Stimulated activated CD4-positive, alpha-beta T cell treated with anti-CD3 and anti-CD28 coated beads, Interleukin-15, amount 100 ng/mL, for 24 hours (primary cell): ENCODE measurements around the gene PIBF1.
A peak's percentile ranks its signal among the peaks of the same experiment; 100 is the strongest.
"Not testable (repeated sequence)": the region's sequence is repeated elsewhere in the genome, so short reads cannot be mapped to it uniquely, and the experiment has no call there.

Source experiments
- DNase-seq: peaks from one replicate; pipeline ENCODE4 v3.0.0-alpha.2; 2020

The PIBF1 gene, protein sequence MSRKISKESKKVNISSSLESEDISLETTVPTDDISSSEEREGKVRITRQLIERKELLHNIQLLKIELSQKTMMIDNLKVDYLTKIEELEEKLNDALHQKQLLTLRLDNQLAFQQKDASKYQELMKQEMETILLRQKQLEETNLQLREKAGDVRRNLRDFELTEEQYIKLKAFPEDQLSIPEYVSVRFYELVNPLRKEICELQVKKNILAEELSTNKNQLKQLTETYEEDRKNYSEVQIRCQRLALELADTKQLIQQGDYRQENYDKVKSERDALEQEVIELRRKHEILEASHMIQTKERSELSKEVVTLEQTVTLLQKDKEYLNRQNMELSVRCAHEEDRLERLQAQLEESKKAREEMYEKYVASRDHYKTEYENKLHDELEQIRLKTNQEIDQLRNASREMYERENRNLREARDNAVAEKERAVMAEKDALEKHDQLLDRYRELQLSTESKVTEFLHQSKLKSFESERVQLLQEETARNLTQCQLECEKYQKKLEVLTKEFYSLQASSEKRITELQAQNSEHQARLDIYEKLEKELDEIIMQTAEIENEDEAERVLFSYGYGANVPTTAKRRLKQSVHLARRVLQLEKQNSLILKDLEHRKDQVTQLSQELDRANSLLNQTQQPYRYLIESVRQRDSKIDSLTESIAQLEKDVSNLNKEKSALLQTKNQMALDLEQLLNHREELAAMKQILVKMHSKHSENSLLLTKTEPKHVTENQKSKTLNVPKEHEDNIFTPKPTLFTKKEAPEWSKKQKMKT

DNA sequence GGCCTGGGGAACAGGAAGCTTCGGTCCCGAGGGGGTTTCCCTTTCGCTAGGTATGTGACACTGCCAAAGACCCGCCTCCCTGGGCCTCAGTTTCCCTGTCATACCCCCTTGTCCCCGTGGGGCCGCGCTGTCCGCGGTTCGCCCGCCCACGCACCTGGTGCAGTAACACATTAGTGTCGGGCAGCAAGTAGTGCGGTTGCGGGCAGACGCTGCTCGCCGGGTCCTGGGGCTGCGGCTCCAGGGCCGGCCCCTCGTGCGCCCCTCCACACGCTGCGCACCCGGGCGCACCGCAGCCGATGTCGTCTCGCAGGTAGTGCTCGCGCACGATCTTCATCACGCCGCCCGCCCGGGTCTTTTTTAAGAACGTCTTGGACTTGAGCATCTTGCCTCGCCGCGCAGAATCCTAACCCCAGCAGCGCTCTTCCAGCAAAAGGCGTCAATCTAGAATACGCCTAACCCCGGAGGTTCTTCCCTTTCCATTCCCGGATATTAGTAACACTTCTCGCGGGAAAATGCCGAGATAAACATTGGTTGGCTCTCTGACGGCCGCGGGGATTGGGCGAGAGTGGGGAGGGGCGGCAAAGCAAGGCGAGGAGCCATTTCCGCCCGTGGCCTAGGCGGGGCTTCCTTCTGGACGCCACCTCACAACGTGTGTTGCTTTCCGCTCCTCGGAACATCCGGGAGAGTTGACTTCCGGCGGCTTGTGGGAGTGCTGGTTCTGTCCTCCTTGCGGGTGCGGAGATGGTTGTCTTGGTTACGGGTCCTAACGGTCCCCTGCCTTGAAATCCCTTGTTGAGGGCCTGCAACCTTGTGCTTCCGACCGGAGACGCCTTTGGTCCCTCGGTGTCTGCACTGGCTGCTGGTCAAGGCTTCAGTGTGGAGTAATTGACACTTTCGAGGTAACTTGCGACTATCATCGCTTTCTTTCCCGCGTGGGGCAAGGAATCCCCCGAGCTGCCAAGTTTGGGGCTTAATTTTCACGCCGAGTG lies at the start of gene PIBF1, which contains the start of gene DIS3:
PIBF1 (plus strand) TSS at position 683 of the 989 bp plus-strand sequence. CDS start 1,337 bp downstream, outside the sequence.
DIS3 (minus strand) TSS at position 450 of the 989 bp plus-strand sequence; CDS start at position 382, 68 bp downstream.
- DNase-seq, result peak; percentile 98

- DNase-seq, result no peak
Observed at GRCh38 chr13:72737033-72737432, 44.9 kb upstream of the PIBF1 start.

- DNase-seq, result no peak
Observed at GRCh38 chr13:72740015-72740414, 41.9 kb upstream of the PIBF1 start.

DNA sequence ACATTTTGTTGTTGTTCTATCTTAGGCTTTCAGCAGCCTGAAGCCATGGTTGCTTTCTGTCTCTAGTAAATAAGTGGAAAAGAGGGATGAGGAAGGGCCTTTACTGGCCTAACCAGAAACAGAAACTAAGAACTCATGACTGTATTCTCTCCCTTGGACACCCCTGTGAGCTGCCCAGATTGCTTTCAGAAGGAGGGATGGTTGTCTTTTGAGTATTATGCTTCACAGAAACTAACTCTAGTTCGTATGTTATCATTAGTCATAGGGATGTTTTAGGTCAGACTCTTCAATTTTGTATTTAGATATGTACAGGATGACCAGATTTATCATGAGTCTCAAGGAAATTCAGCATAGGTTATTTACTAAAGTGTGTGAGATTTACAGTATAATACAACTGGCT lies 36.7 kb upstream of the PIBF1 start:
- DNase-seq, result no peak

DNA sequence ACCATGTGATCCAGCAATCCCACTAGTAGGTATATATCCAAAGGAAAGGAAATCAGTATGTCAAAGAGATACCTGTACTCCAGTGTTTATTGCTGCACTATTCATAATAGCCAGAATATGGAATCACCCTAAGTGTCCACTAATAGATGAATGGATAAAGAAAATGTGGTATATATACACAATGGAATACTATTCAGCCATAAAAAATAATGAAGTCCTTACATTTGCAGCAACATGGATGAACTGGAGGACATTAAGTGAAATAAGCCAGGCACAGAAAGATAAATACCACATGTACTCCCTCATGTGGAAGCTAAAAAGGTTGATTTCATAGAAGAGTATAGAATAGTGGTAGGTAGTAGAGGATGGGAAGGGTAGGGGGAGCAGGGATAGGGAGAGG lies 30.7 kb upstream of the PIBF1 start:
- no peak for DNase-seq

DNA sequence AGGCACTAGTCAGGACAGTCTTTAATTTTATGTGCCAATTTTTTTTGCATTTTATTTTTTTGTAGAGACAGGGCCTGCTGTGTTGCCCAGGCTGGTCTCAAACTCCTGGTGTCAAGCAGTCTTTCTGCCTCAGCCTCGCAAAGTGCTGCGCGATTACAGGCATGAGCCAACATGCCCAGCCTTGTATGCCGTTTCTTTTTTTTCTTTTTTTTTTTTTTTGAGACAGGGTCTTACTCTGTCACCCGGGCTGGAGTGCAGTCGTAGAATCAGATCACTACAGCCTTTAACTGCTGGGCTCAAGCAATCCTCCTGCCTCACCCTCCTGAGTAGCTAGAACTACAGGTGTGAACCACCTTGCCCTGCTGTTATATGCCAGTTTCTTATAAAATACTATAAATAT lies 27.8 kb upstream of the PIBF1 start:
- no peak for DNase-seq

GRCh38 chr13:72757792-72758535 lies 24.0 kb upstream of the PIBF1 start:
- DNase-seq, result no peak

- DNase-seq, result no peak
Observed at GRCh38 chr13:72760189-72760588, 21.7 kb upstream of the PIBF1 start.

DNA sequence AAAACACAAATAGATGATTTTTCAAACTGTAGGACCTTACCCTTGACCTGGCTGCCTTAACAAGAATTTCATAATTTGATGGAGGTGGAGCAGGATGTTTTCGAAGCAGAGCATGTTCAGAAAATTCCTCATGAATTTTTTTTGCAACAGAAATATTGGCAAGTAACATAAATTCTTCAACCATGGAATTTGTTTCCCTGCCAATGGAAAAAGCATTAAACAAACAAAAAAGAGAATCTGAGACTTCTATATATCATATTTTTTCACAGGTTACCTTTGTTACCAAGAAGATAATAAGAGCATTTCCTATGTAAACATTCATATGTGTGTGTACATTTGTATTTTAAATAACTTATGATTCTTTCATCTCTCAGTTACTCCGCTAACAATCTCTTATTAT lies 18.5 kb upstream of the PIBF1 start:
- DNase-seq, result no peak

GRCh38 chr13:72774019-72774418 lies 7.9 kb upstream of the PIBF1 start:
- no peak for DNase-seq

DNA sequence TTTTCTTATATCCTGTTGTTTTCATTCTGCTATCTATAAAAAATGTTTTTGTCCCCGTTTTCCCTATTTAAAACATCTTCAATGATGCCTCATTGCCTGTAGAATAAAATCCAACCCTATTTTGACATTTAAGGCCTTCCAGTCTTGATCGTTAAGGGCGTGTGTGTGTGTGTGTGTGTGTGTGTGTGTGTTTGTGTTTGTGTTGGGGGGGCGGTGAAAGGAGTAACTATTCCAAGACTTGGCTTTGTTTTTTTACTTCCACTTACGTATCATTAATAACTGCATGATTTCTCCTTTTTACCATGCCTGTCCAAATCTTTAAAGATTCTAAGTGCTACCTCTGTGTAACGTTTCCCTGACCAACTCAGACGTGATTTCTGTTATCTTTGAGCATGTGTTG lies 784 bp downstream of the PIBF1 start:
- DNase-seq, result no peak

DNA sequence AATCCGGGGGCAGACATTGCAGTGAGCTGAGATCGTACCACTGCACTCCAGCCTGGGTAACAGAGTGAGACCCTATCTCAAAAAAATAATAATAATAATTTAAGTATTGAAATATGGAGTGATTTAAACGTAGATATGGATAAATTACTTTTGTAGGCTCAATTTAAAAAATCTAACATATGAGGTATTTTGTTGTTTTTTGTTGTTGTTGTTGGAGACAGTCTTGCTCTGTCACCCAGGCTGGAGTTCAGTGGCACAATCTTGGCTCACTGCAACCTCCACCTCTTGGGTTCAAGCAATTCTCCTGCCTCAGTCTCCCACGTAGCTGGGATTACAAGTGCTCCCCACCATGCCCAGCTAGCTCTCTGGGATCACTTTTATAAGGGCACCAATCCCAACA lies 2.7 kb downstream of the PIBF1 start:
- DNase-seq, result not testable (repeated sequence)

DNA sequence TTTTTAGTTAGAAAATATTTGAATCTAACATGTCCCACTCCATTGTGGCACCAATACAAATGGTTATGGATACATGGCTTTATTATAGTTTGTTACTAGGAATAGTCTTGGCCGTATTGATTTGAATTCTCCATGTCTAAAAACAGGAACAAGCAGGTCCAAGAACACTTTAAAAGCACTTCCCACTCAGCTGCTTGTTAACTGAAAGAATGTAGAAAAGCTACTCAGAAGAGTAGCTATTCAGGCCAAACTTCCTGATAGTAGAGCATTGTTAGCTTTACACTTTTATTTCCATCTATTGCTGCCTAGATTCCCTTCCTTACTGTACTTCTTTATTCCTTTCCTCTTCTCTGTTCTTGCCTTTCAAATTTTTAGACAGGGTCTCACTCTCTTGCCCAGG lies 6.9 kb downstream of the PIBF1 start:
- DNase-seq, result no peak

DNA sequence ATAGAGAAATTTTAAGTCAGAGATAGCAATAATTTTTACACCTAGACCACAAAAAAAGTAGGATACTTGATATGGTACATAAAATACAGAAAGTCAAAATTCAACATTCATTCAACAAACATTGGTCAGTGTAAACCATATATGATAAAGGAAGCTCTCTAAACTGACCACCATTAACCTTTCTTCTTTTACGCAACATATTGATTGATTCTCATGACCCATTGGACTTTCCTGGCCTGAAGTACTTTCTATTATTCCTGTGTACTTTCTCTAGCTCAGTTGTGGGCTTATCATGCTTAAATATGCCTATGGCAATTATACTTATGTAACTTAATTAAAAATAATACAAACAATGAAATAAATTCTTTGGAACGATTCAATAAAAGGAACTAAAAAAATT lies 10.7 kb downstream of the PIBF1 start:
- DNase-seq, result no peak

- DNase-seq, result no peak
Observed at GRCh38 chr13:72798817-72799216, 16.9 kb downstream of the PIBF1 start.

- DNase-seq, result no peak
Observed at GRCh38 chr13:72804301-72804700, 22.4 kb downstream of the PIBF1 start.

- no peak for DNase-seq
Observed at GRCh38 chr13:72805676-72806346, 23.9 kb downstream of the PIBF1 start.

DNA sequence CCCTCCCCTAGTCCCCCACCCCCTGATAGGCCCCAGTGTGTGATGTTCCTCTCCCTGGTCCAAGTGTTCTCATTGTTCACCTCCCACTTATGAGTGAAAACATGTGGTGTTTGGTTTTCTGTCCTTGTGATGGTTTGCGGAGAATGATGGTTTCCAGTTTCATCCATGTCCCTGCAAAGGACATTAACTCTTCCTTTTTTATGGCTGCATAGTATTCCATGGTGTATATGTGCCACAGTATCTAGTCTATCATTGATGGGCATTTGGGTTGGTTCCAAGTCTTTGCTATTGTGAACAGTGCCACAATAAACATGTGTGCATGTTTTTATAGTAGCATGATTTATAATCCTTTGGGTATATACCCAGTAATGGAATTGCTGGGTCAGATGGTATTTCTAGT lies 24.6 kb downstream of the PIBF1 start:
- not testable (repeated sequence) for DNase-seq

DNA sequence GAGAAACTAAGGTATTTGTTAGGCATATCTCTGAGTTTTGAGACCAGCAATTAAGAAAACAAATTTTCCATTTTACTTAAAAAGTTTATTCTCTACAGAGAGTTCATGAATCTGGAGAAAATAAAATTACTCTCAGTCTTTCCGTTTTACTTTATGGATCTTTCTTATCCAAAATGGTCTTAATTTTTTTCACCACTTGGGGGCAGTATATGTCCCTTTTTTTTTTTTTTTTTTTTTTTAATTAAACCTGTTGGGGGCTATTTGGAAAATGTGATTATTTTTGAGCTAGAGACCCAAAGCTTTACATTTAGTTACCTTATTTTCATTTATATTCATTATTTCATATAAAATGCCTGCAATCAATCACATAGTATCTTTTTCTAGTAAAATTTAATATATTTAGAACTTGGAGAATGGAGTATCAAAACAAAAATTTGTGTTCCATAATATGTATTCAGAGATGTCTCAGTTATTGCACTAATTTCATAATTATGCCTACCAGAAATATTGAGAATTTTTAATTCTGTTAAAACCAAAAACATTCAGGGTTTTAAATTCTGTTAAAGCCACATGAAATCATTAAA lies 27.1 kb downstream of the PIBF1 start:
- DNase-seq, result no peak

DNA sequence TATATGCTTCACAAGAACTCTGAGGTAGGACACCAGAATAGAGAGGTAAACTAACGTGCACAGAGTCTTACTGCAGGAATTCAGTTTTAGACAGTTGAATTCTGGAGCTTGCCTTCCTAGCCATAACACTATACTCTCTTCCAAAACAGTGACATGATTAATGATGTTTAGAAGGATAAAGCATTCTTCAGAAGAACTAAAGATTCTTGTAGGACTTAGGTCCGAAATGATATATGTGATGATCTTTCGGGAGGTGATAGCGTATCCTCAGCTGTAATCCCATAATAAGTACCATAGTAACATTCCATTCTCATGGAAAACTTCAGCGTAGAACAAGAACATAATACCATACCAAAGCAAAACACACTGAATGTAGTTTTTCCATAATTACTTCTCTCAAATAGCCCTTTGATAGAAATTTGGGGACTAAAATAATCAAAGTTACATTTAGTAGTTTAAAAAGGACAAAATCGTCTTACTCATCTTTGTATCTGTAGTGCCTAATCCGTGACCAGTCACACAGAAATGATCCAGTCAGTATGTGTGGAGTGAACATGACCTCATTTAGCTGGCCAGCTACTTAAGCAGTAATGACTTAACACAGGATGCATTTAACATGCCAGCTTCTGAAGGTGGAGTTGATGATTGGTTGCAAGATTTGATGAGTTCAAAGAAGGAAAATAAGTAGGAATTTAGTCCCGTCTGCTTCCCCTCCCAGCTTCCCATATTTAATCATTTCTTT lies 38.4 kb downstream of the PIBF1 start:
- no peak for DNase-seq
